Stimulated activated CD4-positive, alpha-beta T cell treated with anti-CD3 and anti-CD28 coated beads, TNF-alpha, amount 100 ng/mL, for 4 hours (primary cell): ENCODE data around the gene FEN1.

Source experiments
- DNase-seq, 3 experiments: peaks; one replicate each; pipeline ENCODE4 v3.0.0-alpha.2; 2020; ENCODE audit warnings: low read depth in 3 of 3

FEN1 gene

DNA sequence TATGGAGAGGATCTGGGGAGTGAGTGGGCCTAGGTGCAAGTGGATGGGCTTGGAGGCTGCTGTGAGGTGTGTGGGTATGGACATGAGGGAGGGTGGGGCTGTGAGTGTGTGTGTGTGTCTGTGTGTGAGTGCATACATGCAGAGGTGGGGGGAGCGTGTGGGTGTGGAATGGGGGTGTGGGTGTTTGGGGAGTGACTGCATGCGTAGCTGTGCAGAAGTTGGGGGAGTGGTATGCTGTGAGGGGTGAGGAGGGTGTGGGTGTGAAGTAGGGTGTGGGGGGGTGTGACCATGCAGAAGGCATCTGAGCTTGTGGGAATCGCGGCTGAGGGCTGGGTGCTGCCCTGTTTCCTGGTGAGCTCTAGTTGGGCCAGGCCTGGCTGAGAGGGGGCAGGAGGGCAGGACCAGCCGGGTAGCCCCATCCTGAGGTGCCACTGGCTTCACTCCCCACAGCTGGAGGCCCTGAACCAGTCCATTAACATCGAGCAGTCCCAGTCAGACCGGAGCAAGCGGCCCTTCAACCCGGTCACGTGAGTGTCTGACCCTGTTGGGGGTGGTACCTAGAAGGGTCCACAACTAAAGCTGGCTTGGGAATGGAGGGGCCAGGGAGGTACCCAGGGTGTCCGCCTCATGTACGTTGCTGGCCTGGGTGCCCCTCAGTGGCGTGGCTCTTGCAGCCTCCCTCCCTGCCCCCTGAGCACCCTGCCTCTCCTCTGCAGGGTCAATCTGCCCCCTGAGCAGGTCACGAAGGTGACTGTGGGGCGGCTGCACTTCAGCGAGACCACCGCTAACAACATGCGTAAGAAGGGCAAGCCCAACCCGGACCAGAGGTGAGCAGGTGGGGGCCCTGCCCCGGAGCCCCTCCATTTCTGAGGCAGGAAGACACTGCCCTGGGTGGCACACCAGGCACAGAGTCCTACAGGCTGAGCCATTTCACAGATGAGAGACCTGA is 16.8 kb upstream of the FEN1 start:
- no peak for DNase-seq

DNA sequence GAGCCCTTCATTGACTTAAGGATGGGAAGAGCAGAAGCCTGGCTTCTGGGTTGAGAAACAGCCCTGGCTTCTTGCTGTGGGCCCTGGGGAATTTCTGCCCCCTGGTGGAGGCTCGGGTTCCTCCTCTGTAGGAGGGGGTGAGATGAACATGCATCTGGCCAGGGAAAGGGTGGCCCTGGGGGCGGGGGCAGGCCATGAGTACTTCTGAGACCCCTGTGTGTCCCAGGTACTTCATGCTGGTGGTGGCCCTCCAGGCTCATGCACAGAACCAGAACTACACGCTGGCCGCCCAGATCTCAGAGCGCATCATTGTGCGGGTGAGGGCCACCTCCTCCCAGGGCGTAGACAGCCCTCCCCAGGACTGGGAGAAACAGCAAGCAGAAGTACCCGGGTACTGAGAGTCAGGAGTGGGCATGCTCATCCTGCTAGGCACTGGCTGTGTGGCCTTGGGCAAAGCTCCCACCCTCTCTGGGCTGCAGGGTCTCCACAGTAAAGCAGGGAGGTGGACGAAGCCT is 16.1 kb upstream of the FEN1 start:
- DNase-seq, result peak in 2 of 3 experiments; percentile 22 to 41

DNA sequence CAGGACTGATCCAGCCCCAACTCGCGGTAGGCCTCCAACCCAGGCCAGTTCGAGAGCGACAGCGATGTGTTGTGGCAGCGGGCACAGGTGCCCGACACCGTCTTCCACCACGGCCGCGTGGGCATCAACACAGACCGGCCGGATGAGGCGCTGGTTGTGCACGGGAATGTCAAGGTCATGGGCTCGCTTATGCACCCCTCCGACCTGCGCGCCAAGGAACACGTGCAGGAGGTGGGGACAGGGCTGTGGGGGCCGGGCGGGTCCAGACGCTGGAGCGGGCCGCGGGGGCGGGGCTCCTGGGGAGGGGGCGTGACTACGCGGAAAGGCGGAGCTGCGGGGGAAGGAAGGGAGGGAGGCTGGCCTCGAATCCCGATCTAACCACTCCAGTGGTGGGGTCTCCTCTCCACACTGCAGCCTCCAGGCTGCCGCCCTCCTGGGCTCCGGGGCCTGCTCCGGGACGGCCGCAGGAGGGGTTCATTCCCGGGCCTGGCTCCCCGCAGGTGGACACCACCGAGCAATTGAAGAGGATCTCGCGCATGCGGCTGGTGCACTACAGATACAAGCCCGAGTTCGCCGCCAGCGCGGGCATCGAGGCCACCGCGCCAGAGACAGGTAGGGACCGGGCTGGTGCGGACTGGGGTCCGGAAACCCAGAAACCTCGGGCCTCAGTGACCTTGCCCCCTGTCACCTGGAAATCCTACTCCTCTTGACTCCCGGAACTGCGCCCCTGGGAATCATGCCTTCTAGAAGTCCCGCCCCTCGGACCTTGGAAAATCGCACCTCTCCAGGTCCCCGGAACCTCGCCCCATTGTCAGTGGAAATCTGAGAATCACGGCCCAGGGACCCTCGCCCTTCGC is 15.2 kb upstream of the FEN1 start:
- DNase-seq, result peak; percentile 44 to 53 (median 49)

DNA sequence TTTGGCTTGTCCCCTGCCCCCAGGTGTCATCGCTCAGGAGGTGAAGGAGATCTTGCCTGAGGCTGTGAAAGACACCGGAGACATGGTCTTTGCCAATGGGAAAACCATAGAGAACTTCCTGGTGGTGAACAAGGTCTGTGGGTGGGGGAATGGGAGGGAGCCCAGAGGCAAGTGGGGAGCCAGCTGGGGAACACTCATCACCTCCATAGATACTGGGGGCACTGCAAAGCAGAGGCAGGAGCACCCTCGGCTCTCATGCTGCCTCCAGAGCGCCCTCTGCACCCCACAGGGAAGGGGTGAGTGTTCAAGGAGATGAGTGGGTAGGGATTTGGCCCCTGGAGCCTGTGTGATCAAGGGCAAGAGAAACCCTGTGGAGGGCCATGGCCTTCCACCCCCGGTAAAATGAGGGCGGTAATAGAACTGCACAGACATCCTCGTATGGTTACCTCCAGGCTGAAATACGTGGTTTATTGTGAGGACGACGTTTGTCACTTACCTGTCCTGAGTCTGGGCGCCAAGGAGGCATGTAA is 14.3 kb upstream of the FEN1 start:
- DNase-seq, result no peak

DNA sequence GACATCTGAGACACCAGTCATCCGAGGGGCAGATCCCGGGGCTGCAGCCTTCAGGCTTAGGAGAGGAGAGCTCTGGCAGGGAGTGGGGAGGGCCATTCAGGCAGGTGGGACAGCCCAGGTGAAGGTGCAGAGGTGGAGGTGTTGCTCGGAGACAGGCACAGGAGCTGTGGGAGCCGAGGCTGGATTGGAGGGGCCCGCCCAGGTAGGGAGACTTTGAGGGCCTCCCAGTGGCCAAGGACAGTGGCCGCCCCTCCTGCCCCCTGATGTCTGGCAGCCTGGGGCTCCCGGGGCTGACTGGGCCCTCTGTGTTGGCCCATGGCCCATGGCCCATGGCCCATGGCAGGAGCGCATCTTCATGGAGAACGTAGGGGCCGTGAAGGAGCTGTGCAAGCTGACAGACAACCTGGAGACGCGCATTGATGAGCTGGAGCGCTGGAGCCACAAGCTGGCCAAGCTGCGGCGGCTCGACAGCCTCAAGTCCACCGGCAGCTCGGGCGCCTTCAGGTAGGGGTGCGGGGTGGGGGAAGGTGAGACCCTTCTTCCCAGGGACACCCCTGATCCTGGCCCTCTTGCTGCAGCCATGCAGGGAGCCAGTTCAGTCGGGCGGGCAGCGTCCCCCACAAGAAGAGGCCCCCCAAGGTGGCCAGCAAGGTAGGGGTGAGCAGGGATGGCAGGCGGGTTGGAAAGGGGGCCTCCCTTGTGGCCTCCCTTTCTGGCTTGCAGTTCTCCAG is 13.6 kb upstream of the FEN1 start:
- no peak for DNase-seq

DNA sequence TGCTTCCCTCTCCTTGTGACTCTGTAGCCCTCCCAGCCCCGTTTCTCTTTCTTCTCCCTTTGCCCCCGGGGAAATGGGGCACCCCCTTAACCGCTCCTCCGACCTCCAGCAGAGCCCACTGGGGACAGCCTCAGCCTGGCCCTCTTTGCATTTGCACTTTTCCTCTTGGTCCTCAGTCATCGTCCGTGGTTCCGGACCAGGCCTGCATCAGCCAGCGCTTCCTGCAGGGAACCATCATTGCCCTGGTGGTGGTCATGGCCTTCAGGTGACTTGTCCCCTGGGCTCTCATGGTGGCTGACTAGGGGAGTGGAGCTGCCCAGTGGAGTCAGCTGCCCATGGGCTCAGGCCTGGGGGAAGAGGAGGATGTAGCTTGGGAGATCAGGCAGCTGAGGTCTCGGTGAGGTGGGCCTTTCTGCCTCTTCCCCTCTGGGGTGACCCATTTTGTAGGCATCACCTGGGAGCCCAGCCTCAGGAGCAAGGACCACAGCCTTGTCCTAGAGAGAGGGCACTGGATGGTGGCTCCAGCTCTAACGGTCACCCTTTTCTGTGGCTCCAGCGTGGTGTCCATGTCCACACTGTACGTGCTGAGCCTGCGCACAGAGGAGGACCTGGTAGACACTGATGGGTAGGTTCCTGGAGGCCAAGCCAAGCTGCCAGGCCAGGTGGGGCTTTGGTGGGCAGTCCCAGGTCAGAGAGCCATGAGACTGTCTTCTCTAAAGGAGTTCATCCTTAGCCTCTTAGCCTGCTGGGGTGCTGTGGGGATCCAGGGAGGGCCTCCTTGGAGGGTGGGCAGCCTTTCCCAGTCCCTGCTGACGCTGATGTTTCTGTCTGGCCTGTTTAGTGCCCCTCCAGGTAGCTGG is 12.8 kb upstream of the FEN1 start:
- no peak for DNase-seq

DNA sequence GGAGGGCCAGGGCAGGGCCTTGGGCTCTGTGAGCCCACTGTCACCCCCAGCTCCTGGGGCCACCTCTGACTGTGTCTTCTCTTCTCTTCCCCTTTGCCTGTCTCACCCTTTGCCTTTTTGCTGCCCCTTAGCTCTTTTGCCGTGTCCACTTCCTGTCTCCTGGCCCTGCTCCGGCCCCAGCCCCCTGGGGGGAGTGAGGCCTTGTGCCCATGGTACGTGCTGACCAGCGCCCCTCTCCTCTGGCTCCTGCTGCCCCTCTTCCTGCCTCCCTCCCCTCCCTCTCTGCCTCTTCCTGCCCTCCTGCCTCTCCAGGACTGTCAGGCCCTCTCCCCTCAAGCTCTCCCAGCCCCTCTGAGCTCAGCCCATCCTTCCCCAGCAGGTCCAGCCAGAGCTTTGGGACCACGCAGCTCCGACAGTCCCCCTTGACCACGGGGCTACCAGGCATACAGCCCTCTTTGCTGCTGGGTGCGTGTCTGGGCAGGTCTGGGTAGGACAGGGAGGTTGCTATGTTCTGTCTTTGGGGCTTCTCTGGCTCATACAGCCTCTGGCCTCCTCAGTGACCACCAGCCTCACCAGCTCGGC is 12.0 kb upstream of the FEN1 start:
- no peak for DNase-seq

DNA sequence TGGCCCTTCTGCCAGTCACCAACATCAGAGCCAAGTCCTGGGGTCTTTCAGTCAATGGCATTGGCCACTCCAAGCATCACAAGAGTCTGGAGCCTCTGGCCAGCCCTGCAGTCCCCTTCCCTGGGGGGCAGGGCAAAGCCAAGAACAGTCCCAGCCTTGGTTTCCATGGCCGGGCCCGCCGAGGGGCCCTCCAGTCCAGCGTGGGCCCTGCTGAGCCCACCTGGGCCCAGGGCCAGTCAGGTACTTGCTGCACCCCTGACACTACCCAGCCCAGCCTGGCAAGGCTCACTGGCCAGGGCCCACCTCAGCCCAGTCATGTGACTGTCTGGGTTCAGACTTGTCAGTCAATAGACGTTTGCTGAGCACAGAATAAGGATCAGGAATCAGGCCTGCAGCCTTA is 11.1 kb upstream of the FEN1 start:
- no peak for DNase-seq

GRCh38 chr11:61782299-61782698 is 10.4 kb upstream of the FEN1 start:
- no peak for DNase-seq

DNA sequence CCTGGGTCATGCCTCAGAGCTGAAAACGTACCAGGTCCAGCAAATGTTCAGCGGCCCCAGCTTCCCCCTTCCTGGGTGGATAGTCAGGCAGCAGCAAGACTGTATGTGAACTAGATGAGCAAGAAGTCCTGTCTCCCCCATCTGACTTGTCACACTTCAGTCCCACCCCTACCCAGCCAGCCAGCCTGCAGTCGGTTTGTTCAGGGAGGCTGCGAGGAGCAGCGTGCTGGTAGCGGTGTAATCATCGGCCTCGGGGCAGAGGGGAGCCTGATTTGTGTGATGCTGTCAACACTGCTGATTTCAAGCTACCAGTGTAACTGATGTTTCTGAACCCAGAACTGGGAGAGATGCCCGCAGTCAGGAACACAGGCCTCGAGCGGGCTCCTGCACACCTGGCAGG is 9.9 kb upstream of the FEN1 start:
- DNase-seq, result no peak

- no peak for DNase-seq
These were observed 8.8 kb upstream of the FEN1 start for GRCh38 chr11:61783717-61784505.

DNA sequence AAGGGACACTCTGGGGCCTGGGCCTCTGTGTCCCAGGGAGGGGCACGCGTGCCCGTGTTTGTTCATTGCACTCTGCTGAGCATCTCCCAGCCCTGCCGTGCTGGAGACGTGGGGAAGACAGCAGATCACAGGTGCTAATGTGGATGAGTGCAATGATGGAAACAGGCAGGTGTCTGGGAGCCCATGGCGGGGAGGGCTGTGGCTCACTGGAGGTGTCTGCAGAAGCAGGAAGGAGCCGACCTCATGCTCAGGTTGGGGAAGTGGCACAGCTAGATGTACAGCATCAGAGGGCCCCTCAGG is 8.3 kb upstream of the FEN1 start:
- no peak for DNase-seq

DNA sequence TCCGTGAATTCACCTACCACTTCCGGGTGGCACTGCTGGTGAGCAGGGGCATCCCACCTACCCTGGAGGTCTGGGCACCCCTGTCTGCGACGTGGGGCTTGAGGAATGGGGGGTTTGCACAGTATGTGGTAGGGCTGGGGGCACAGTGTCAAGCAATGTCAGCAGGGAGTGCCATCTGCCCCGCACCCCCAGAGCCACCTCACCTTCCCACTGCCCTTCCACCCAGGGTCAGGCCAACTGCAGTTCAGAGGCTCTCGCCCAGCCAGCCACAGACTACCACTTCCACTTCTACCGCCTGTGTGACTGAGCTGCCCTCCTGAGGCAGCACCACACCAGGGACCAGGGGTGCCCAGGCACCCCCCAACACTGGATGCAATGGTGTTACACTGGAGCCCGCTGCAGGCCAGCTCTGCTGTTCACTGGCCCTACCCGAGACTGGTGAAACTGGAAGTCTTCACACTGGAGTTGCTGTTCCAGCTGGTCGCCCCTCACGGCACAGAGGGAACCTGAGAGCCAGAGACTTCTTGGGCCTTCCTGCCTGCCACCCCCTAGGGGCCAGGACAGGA is 6.8 kb upstream of the FEN1 start:
- no peak for DNase-seq

DNA sequence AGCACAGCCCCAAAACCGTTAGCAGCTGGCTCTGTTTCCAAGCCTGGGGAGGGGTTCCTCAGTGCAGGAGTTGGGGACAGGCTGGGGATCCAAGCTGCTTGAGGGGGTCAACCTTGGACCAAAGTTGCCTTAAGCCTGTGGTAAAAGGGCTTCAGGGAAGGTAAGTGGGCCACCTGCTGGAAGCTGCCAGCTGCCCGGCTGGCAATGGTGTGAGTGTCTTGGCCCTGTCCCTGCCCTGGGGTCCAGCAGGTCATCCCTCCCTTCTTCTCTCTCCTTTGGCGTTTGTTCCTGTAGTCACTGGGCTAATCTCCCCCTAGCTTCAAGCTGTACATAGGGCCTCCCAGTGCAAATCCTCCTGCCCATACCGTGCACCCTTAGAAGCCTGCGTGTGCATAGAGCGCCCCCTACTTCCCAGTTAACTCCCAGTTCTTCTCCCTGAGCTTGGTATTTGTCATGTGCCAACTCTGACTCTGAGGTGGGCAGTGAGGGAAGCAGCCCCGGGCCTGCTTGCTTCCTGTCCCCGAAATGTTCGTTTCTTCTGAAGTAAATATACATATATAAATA is 4.7 kb upstream of the FEN1 start:
- no peak for DNase-seq

DNA sequence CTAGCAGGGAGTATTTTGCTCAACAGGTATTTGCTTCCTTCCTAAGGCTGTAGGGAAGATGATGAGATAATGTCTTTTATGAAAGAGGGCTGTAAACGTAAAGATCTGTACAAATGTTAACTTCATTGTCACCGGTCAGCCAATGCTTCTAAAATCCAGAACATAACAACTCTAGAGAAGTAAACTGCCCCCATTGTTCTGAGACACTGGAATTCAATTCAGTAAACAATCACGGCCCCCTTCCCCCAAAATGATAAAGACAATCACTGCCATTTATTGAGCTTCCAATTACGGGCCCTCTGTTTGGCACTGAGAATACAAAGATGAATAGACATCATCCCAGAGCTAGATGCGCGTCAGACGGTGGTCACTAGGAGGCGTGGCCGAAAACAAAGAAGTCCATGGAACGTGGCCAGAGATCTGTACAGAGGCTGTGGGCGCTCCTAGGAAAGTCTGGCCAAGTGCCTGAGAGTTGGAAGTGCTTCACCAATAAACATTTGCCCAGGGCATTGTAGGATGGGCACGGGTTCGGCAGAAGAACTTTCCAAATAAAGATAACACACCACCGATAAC is 888 bp upstream of the FEN1 start:
- DNase-seq, result no peak

DNA sequence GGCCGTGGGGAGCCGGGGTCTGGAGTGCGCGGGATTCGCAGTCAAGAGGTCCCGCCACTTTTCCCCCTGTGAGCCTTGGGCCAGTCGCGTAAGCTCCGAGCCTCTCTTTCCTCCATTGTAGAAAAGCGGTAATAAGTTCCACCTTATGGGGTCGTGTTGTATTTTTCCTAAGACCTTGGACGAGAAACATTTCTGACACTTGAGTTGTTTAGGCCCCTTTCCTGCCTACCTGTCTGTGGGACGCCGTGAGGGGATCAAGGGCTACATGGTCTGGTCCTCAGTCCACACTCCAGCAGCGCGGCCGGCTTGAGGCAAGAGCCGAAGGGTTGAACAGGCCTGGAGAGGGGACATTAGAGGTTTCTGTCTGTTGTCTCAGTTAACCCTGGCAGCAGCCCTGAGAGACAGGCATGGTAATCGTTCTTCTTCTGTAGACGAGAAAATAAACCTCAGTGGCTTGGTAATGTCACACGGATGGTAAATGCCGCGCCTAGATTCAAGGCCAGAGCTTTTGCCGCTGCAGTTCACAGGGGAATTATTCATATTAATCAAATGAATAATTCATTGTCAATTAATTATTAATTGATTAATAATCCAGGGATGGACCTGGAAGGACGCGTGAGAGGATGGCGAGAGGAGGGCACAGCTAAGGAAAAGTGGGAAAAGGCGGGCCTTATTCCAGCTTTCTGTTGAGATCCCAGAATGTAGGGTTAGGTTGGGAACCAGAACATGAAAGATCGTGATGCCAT is 545 bp downstream of the FEN1 start:
- no peak for DNase-seq

DNA sequence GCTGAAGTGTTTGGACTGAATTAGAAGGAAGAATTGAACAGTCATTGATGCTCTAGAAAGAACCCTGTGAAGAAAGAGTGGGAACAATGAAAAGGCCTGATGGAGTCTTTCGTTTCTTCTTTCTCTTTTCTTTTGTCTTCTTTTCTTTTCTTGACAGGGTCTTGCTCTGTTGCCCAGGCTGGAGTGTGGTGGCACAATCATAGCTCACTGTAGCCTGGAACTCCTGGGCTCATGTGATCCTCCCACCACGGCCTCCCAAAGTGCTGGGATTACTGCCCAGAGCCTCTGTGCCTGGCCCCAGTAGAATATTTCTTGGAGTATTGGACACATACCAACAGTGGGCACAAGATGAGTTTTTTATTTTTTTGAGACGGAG is 1.1 kb downstream of the FEN1 start:
- no peak for DNase-seq

GRCh38 chr11:61794579-61794978 is 1.9 kb downstream of the FEN1 start:
- DNase-seq, result no peak
